ENCODE measurements around the gene PAX9. TPM values are rescaled to one million over a fixed set of nuclear protein-coding genes. Genes with fewer than 3 reads are reported as not detected.

PAX9 gene
- total RNA-seq, 3 donors from 2014 or later (not counting 1 experiment from before 2014, with no cell fraction given), result not detected

DNA sequence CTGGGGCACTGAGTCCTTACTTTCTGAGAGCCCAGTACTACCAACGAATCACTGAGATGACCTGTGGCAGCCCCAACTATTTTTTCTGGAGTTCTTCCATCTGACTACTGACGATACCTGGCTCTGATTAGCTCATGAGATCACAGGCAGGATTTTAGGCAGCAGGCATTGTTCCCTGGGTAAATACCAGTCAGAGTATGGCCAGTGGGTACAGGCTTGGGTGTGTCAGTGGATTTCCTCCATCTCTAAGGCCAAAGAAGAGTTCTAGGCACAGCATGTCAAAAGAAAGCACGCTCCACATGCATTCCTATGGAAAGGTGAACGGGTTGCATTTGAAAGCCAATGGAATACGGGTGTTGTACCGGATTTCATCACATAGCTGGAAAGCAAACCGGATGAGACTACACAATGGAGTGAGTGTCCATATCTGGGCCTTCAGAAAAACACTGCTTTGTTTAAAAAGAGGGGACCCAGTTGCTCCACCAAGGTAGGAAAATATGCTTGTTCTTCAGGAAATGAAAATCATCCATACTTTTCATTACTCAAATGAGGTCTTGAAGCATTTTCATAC lies 55.0 kb downstream of the PAX9 start:
- H3K27me3 ChIP-seq (ENCODE audit: control insufficient read depth, insufficient read depth, low read length), result no peaks in the 10 kb centered on the region
- H3K27ac ChIP-seq (ENCODE audit: low read length), result no peak overlapping the region
- intact Hi-C loops (cut with micrococcal nuclease), result no loop called here
- H3K9me3 Mint-ChIP-seq, result no peaks in the 10 kb centered on the region
- H3K4me1 ChIP-seq (ENCODE audit: control insufficient read depth, insufficient read depth, low read length), result no peaks in the 10 kb centered on the region
- no peak overlapping the region for H3K27ac Mint-ChIP-seq
- no peaks in the 10 kb centered on the region for H3K36me3 Mint-ChIP-seq
- 77% methylated on average over 7 of the region's 7 CpGs for WGBS (ENCODE audit: insufficient coverage)
- TF ChIP-seq, protein P1, sequence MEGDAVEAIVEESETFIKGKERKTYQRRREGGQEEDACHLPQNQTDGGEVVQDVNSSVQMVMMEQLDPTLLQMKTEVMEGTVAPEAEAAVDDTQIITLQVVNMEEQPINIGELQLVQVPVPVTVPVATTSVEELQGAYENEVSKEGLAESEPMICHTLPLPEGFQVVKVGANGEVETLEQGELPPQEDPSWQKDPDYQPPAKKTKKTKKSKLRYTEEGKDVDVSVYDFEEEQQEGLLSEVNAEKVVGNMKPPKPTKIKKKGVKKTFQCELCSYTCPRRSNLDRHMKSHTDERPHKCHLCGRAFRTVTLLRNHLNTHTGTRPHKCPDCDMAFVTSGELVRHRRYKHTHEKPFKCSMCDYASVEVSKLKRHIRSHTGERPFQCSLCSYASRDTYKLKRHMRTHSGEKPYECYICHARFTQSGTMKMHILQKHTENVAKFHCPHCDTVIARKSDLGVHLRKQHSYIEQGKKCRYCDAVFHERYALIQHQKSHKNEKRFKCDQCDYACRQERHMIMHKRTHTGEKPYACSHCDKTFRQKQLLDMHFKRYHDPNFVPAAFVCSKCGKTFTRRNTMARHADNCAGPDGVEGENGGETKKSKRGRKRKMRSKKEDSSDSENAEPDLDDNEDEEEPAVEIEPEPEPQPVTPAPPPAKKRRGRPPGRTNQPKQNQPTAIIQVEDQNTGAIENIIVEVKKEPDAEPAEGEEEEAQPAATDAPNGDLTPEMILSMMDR (IDR thresholded peaks at IDR 0.05), result no peak
- no peak for ATAC-seq
- no peaks in the 10 kb centered on the region for H3K4me1 Mint-ChIP-seq
- no peak overlapping the region for H3K4me3 Mint-ChIP-seq
- no peaks in the 10 kb centered on the region for H3K36me3 ChIP-seq (ENCODE audit: control insufficient read depth, insufficient read depth, low read length)
- no peak overlapping the region for H3K4me3 ChIP-seq (ENCODE audit: low read length)
- H3K27me3 Mint-ChIP-seq (ENCODE audit: low read depth in 2 of 2), result no peaks in the 10 kb centered on the region
- H3K9me3 ChIP-seq (ENCODE audit: control insufficient read depth, insufficient read depth, low read length), result peaks cover 2% of the 10 kb centered on the region
- no peak for DNase-seq

DNA sequence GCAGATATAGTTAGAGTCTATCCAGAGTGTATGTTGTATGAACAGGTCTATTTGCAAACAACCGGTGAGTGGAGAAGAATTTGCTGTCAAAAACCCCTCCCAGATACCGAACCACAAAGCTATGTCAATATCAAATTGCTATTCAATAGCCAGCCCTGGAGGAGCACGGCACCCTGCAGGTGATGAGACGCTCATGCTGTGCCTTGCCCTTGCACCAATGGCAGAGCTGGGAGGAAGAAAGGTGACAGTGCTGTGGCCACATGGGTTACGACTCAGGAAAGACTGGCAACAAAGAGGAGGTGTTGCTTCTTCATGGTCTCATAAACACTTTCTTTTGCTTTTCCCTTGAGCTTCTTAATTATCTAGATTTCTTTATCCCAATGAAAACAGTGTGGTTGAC lies 55.7 kb downstream of the PAX9 start:
- ATAC-seq (no peak), DNase-seq (no peak)
- WGBS (ENCODE audit: insufficient coverage), result 67% methylated on average over 4 of the region's 5 CpGs
- Histone ChIP-seq H3K4me3 (ENCODE audit: low read length) (no peak overlapping the region), H3K36me3 (ENCODE audit: control insufficient read depth, insufficient read depth, low read length) (no peaks in the 10 kb centered on the region), H3K9me3 (ENCODE audit: control insufficient read depth, insufficient read depth, low read length) (peaks cover 2% of the 10 kb centered on the region), H3K27ac (ENCODE audit: low read length) (no peak overlapping the region), H3K27me3 (ENCODE audit: control insufficient read depth, insufficient read depth, low read length) (no peaks in the 10 kb centered on the region), H3K4me1 (ENCODE audit: control insufficient read depth, insufficient read depth, low read length) (no peaks in the 10 kb centered on the region)
- Mint-ChIP-seq H3K9me3 (peaks cover 0 to 4% of the 10 kb centered on the region in 2 donors), H3K27ac (no peak overlapping the region), H3K36me3 (no peaks in the 10 kb centered on the region), H3K4me1 (no peaks in the 10 kb centered on the region), H3K4me3 (no peak overlapping the region), H3K27me3 (ENCODE audit: low read depth in 2 of 2) (no peaks in the 10 kb centered on the region)
- TF ChIP-seq, protein P1 (IDR thresholded peaks at IDR 0.05), result no peak
- intact Hi-C loops (cut with micrococcal nuclease), result no loop called here

DNA sequence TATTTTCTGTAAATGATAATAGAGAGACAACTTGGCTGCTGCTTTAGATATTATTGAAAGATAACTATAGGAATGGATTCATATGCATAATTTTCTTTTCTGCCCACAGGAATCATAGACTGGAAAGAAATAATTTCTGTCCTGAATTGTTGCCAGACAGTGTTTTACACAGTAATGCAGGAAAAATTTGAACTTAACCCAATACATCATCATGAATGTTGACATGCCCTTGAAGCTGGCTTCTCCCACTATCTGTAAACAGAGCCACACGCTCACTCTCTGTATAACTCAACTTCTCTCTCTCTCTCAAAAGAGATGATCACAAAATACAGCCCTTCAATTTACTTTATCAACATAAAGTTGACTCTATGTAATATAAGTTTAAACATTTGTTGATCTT lies 56.6 kb downstream of the PAX9 start:
- WGBS (ENCODE audit: insufficient coverage), result 100% methylated on average over 1 of the region's 1 CpG
- no peak overlapping the region for H3K27ac ChIP-seq (ENCODE audit: low read length)
- peaks cover 2 to 4% of the 10 kb centered on the region in 2 donors for H3K9me3 Mint-ChIP-seq
- H3K9me3 ChIP-seq (ENCODE audit: control insufficient read depth, insufficient read depth, low read length), result peaks cover 2% of the 10 kb centered on the region
- no peak overlapping the region for H3K4me3 Mint-ChIP-seq
- intact Hi-C loops (cut with micrococcal nuclease), result no loop called here
- H3K4me3 ChIP-seq (ENCODE audit: low read length), result no peak overlapping the region
- H3K4me1 Mint-ChIP-seq, result no peaks in the 10 kb centered on the region
- H3K36me3 ChIP-seq (ENCODE audit: control insufficient read depth, insufficient read depth, low read length), result no peaks in the 10 kb centered on the region
- no peaks in the 10 kb centered on the region for H3K27me3 ChIP-seq (ENCODE audit: control insufficient read depth, insufficient read depth, low read length)
- ATAC-seq (no peak), DNase-seq (no peak)
- no peaks in the 10 kb centered on the region for H3K27me3 Mint-ChIP-seq (ENCODE audit: low read depth in 2 of 2)
- H3K36me3 Mint-ChIP-seq, result no peaks in the 10 kb centered on the region
- TF ChIP-seq, protein P1 (IDR thresholded peaks at IDR 0.05), result no peak
- no peak overlapping the region for H3K27ac Mint-ChIP-seq
- H3K4me1 ChIP-seq (ENCODE audit: control insufficient read depth, insufficient read depth, low read length), result no peaks in the 10 kb centered on the region

DNA sequence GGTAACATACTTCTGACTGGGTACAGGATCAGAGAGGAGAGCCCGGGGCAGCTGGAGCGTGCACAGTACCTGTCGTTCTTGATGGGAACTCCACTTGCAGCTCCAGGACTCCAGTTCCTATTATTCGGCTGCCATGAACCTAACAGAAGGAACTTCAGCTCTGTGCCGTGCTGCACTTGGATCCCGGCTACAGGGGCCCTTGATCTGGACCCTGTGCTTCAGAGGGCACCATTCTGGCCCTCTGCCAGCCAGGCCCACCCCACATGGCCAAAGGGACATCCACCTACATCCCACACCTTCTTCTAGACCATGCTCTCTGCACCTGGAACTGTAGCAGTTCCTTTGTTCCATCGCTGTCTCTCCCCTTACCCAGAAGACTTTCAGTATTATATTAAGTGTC lies 58.2 kb downstream of the PAX9 start:
- H3K9me3 Mint-ChIP-seq, result peaks cover 2 to 4% of the 10 kb centered on the region in 2 donors
- 85% methylated on average over 7 of the region's 7 CpGs for WGBS (ENCODE audit: insufficient coverage)

More for the DNA sequence above, 58.2 kb downstream of the PAX9 start:
- H3K27ac Mint-ChIP-seq, result no peak overlapping the region
- Histone ChIP-seq H3K36me3 (ENCODE audit: control insufficient read depth, insufficient read depth, low read length) (no peaks in the 10 kb centered on the region), H3K27ac (ENCODE audit: low read length) (no peak overlapping the region), H3K4me1 (ENCODE audit: control insufficient read depth, insufficient read depth, low read length) (no peaks in the 10 kb centered on the region), H3K9me3 (ENCODE audit: control insufficient read depth, insufficient read depth, low read length) (no peaks in the 10 kb centered on the region), H3K4me3 (ENCODE audit: low read length) (no peak overlapping the region), H3K27me3 (ENCODE audit: control insufficient read depth, insufficient read depth, low read length) (no peaks in the 10 kb centered on the region)
- intact Hi-C loops (cut with micrococcal nuclease), result no loop called here
- H3K27me3 Mint-ChIP-seq (ENCODE audit: low read depth in 2 of 2), result no peaks in the 10 kb centered on the region
- DNase-seq (no peak), ATAC-seq (no peak)
- no peaks in the 10 kb centered on the region for H3K4me1 Mint-ChIP-seq
- no peak overlapping the region for H3K4me3 Mint-ChIP-seq
- TF ChIP-seq, protein P1 (IDR thresholded peaks at IDR 0.05), result no peak
- H3K36me3 Mint-ChIP-seq, result no peaks in the 10 kb centered on the region
